GM18507 (cell line): Measurements from ENCODE around the gene GAB4.
"Not testable (repeated sequence)": the region's sequence is repeated elsewhere in the genome, so short reads cannot be mapped to it uniquely, and the experiment has no call there.

Experiments used
- DNase-seq: peaks from one replicate; pipeline ENCODE4 v3.0.0; 2011; ENCODE audit warnings: low read depth; ENCODE audit not compliant: insufficient read length; ENCODE audit errors: extremely low spot score
- FAIRE-seq: peaks from 2 replicates; lab custom pipeline; 2011; peaks lifted over from hg19 to GRCh38; lab: Jason Lieb, UNC

Gene GAB4

GRCh38 chr22:16925407-16925966, 82.5 kb downstream of the GAB4 start:
- FAIRE-seq: no peak
- DNase-seq: no peak

GRCh38 chr22:16922706-16923105, 85.3 kb downstream of the GAB4 start:
- no peak for DNase-seq
- no peak for FAIRE-seq

GRCh38 chr22:16922076-16922475, 85.9 kb downstream of the GAB4 start:
- DNase-seq (no peak), FAIRE-seq (no peak)

GRCh38 chr22:16917144-16918003, 90.6 kb downstream of the GAB4 start:
- FAIRE-seq (peak; percentile 38), DNase-seq (peak; percentile 25)

- FAIRE-seq (no peak), DNase-seq (no peak)
Observed at GRCh38 chr22:16915701-16916100, 92.3 kb downstream of the GAB4 start.

- FAIRE-seq, DNase-seq: not testable (repeated sequence)
Observed at GRCh38 chr22:16914911-16915310, 93.1 kb downstream of the GAB4 start.

- FAIRE-seq: no peak
- no peak for DNase-seq
Observed at GRCh38 chr22:16914006-16914405, 94.0 kb downstream of the GAB4 start.

- DNase-seq (no peak), FAIRE-seq (no peak)
Observed at GRCh38 chr22:16912281-16912680, 95.7 kb downstream of the GAB4 start.
